IMR-90 (cell line): Measurements from ENCODE around the gene GFRA3. TPM values are rescaled to one million over a fixed set of nuclear protein-coding genes. Genes with fewer than 3 reads are reported as not detected.

Experiments used
- ATAC-seq: fragments of 200-7000 bp; cut with Tn5 transposase; 2 replicates; pipeline ENCODE4 v1.9.1; 2020; ENCODE audit warnings: low read depth, mild to moderate bottlenecking, moderate library complexity
- BruUV-seq: library from RNA; stranded (reverse); fragments of 400-500 nt; replicated peaks from 2 replicates; lab custom pipeline; 2021; lab: Mats Ljungman, UMichigan
- CTCF ChIA-PET: fragments of 300-600 bp; formaldehyde crosslinking; extraction: SDS; loops from one replicate; lab custom pipeline; 2021; ENCODE audit warnings: antibody characterized with exemption; lab: Yijun Ruan, JAX
- POLR2A ChIA-PET: fragments of 300-600 bp; sonication (Branson Sonifier 250); formaldehyde crosslinking; loops from one replicate; lab custom pipeline; 2022; ENCODE audit warnings: antibody characterized with exemption; ENCODE audit not compliant: unreplicated experiment; lab: Charles Lee
- DNase-seq: peaks from one replicate; pipeline ENCODE4 v3.0.0; 2013
- H2AFZ ChIP-seq: replicated peaks from 2 replicates; pipeline ENCODE3; 2013; ENCODE audit warnings: low read length, mild to moderate bottlenecking; ENCODE audit not compliant: poor library complexity
- H2AK5ac ChIP-seq: 2 replicates; pipeline ENCODE4 v1.6.1; 2013; ENCODE audit warnings: low read depth, low read length, inconsistent platforms
- H2AK9ac ChIP-seq: replicated peaks from 2 replicates; pipeline ENCODE3; 2013; ENCODE audit warnings: mild to moderate bottlenecking, low read depth, low read length, moderate library complexity; ENCODE audit not compliant: poor library complexity
- H2BK120ac ChIP-seq: 2 replicates; pipeline ENCODE4 v1.6.1; 2013; ENCODE audit warnings: low read depth, low read length, inconsistent platforms
- H2BK15ac ChIP-seq: 3 replicates; pipeline ENCODE4 v1.6.1; 2013; ENCODE audit warnings: low read depth, low read length, inconsistent platforms
- H2BK20ac ChIP-seq: 2 replicates; pipeline ENCODE4 v1.6.1; 2013; ENCODE audit warnings: low read depth, mild to moderate bottlenecking, inconsistent platforms, low read length, moderate library complexity
- H2BK5ac ChIP-seq: 2 replicates; pipeline ENCODE4 v1.6.1; 2013; ENCODE audit warnings: mild to moderate bottlenecking, low read depth, low read length, inconsistent platforms; ENCODE audit not compliant: poor library complexity, severe bottlenecking
- H3K14ac ChIP-seq: replicated peaks from 2 replicates; pipeline ENCODE4 v1.6.1; 2013; ENCODE audit warnings: low read depth, low read length, inconsistent platforms
- H3K18ac ChIP-seq: 2 replicates; pipeline ENCODE4 v1.6.1; 2013; ENCODE audit warnings: low read depth, low read length, control low read depth
- H3K23ac ChIP-seq: 2 replicates; pipeline ENCODE4 v1.6.1; 2013; ENCODE audit warnings: low read depth, low read length, inconsistent platforms
- H3K27ac ChIP-seq: 2 replicates; pipeline ENCODE4 v1.5.1; 2013; ENCODE audit warnings: mild to moderate bottlenecking, control low read depth, low read length; ENCODE audit not compliant: insufficient read depth
- H3K27me3 ChIP-seq: 2 replicates; pipeline ENCODE4 v1.6.1; 2013; ENCODE audit warnings: low read length; ENCODE audit not compliant: control insufficient read depth, insufficient read depth
- H3K36me3 ChIP-seq: 2 replicates; pipeline ENCODE4 v1.6.1; 2013; ENCODE audit warnings: low read length, mixed read lengths; ENCODE audit not compliant: control insufficient read depth, insufficient read depth
- H3K4ac ChIP-seq: 2 replicates; pipeline ENCODE4 v1.6.1; 2013; ENCODE audit warnings: low read depth, low read length, inconsistent platforms
- H3K4me1 ChIP-seq: 2 replicates; pipeline ENCODE4 v1.6.1; 2013; ENCODE audit warnings: low read length, mixed read lengths; ENCODE audit not compliant: control insufficient read depth, insufficient read depth
- H3K4me2 ChIP-seq: 2 replicates; pipeline ENCODE4 v1.6.1; 2013; ENCODE audit warnings: low read depth, mild to moderate bottlenecking, control low read depth, low read length, moderate library complexity
- H3K4me3 ChIP-seq: 2 replicates; pipeline ENCODE4 v1.5.1; 2013; ENCODE audit warnings: low read depth, mild to moderate bottlenecking, control low read depth, low read length, moderate library complexity; ENCODE audit not compliant: insufficient read depth
- H3K56ac ChIP-seq: 2 replicates; pipeline ENCODE4 v1.6.1; 2013; ENCODE audit warnings: low read length, inconsistent platforms; ENCODE audit not compliant: insufficient read depth; ENCODE audit errors: extremely low read depth
- H3K79me1 ChIP-seq, 2 experiments: 2 replicates each; pipeline ENCODE4 v1.6.1; 2013; ENCODE audit warnings: low read length in 2 of 2, inconsistent platforms in 1 of 2, low read depth in 1 of 2
- H3K9ac ChIP-seq: 2 replicates; pipeline ENCODE4 v1.6.1; 2013; ENCODE audit warnings: low read depth, low read length, control low read depth
- H3K9me1 ChIP-seq: 2 replicates; pipeline ENCODE4 v1.6.1; 2013; ENCODE audit warnings: low read length, inconsistent platforms; ENCODE audit not compliant: insufficient read depth
- H3K9me3 ChIP-seq: 2 replicates; pipeline ENCODE4 v1.6.1; 2013; ENCODE audit warnings: low read length; ENCODE audit not compliant: control insufficient read depth, insufficient read depth
- H4K20me1 ChIP-seq: 2 replicates; pipeline ENCODE4 v1.6.1; 2013; ENCODE audit warnings: low read length, inconsistent platforms; ENCODE audit not compliant: insufficient read depth
- H4K5ac ChIP-seq: 2 replicates; pipeline ENCODE4 v1.6.1; 2013; ENCODE audit warnings: mild to moderate bottlenecking, low read depth, low read length, control low read depth
- H4K8ac ChIP-seq, 2 experiments: 2 replicates each; pipeline ENCODE4 v1.6.1; 2013; ENCODE audit warnings: low read depth in 2 of 2, low read length in 2 of 2, control low read depth in 1 of 2, inconsistent platforms in 1 of 2
- H4K91ac ChIP-seq: 2 replicates; pipeline ENCODE4 v1.6.1; 2013; ENCODE audit warnings: low read depth, low read length, inconsistent platforms; ENCODE audit not compliant: insufficient read depth
- BHLHE40 ChIP-seq: fragments of 150-350 bp; IDR thresholded peaks from 2 replicates; pipeline ENCODE4 v1.6.1; 2016; ENCODE audit warnings: mild to moderate bottlenecking, low read depth, low read length
- CEBPB ChIP-seq: IDR thresholded peaks from 2 replicates; pipeline ENCODE4 v1.6.1; 2012; ENCODE audit warnings: low read depth, low read length, improper control_type of control experiment
- CHD1 ChIP-seq: IDR thresholded peaks from 2 replicates; pipeline ENCODE4 v1.6.1; 2012; ENCODE audit warnings: low read depth, low read length, improper control_type of control experiment
- CTCF ChIP-seq: conservative IDR thresholded peaks from 2 replicates; pipeline ENCODE4 v1.5.1; 2012; ENCODE audit warnings: mild to moderate bottlenecking, low read depth, low read length, improper control_type of control experiment
- ELK1 ChIP-seq: fragments of 150-350 bp; IDR thresholded peaks from 2 replicates; pipeline ENCODE4 v1.6.1; 2016; ENCODE audit warnings: low read depth, mild to moderate bottlenecking, low read length, moderate library complexity, borderline replicate concordance
- FOS ChIP-seq: fragments of 150-350 bp; IDR thresholded peaks from 2 replicates; pipeline ENCODE4 v1.6.1; 2016; ENCODE audit warnings: low read depth, low read length
- MAFK ChIP-seq: IDR thresholded peaks from 2 replicates; pipeline ENCODE4 v1.6.1; 2012; ENCODE audit warnings: low read depth, low read length, improper control_type of control experiment
- MAZ ChIP-seq: IDR thresholded peaks from 2 replicates; pipeline ENCODE4 v1.6.1; 2012; ENCODE audit warnings: low read depth, mild to moderate bottlenecking, low read length, improper control_type of control experiment, moderate library complexity, borderline replicate concordance
- MXI1 ChIP-seq: IDR thresholded peaks from 2 replicates; pipeline ENCODE4 v1.6.1; 2012; ENCODE audit warnings: low read depth, mild to moderate bottlenecking, low read length, moderate library complexity, borderline replicate concordance
- NFE2L2 ChIP-seq: fragments of 150-350 bp; IDR thresholded peaks from 2 replicates; pipeline ENCODE4 v1.6.1; 2016; ENCODE audit warnings: low read depth, mild to moderate bottlenecking, low read length
- POLR2A ChIP-seq: IDR thresholded peaks from 2 replicates; pipeline ENCODE4 v1.6.1; 2012; ENCODE audit warnings: mild to moderate bottlenecking, low read depth, low read length
- RAD21 ChIP-seq: IDR thresholded peaks from 2 replicates; pipeline ENCODE4 v1.6.1; 2012; ENCODE audit warnings: low read length, improper control_type of control experiment
- RCOR1 ChIP-seq: IDR thresholded peaks from 2 replicates; pipeline ENCODE4 v1.6.1; 2012; ENCODE audit warnings: mild to moderate bottlenecking, low read length, improper control_type of control experiment; ENCODE audit not compliant: insufficient replicate concordance
- RFX5 ChIP-seq: IDR thresholded peaks from 2 replicates; pipeline ENCODE4 v1.8.0; 2012; ENCODE audit warnings: low read depth, mild to moderate bottlenecking, low read length, moderate library complexity
- SMC3 ChIP-seq: fragments of 150-350 bp; IDR thresholded peaks from 2 replicates; pipeline ENCODE4 v1.6.1; 2016; ENCODE audit warnings: low read depth, mild to moderate bottlenecking, antibody characterized with exemption, low read length, moderate library complexity
- USF2 ChIP-seq: fragments of 150-350 bp; IDR thresholded peaks from 2 replicates; pipeline ENCODE4 v1.6.1; 2017; ENCODE audit warnings: mild to moderate bottlenecking, antibody characterized with exemption, low read length, low read depth
- whole genome bisulfite sequencing, 2 experiments: methylation state at CpG; one replicate each; pipeline versions ENCODE4 v1.1.5 to v1.1.7; 2013; ENCODE audit warnings: missing lambda C conversion rate in 2 of 2; ENCODE audit not compliant: insufficient read length in 1 of 2; ENCODE audit errors: extremely low coverage in 2 of 2; 5-methylcytosine and 5-hydroxymethylcytosine counted together
- dilution Hi-C: fragments of 300-500 bp; cut with HindIII; formaldehyde crosslinking; loops from one replicate; pipeline ENCODE4 v1.14.3; 2018; ENCODE audit warnings: low sequenced_read_pairs; ENCODE audit not compliant: unreplicated experiment
- in situ Hi-C: fragments of 300-500 bp; cut with MboI; formaldehyde crosslinking; loops from 3 replicates; pipeline ENCODE4 v1.14.3; 2019; ENCODE audit warnings: low sequenced_read_pairs, inconsistent platforms, mixed read lengths
- intact Hi-C: fragments of 100-400 bp; cut with micrococcal nuclease; formaldehyde crosslinking; loops from 2 replicates; pipeline ENCODE4 v1.10.0; 2022
- polyA plus RNA-seq, 3 experiments: library from polyadenylated mRNA; depleted of rRNA; stranded (reverse); fragments of >200 nt; gene quantifications; 2 replicates each; pipeline ENCODE4 v1.2.3, GENCODE V29; 2012; ENCODE audit warnings: low replicate concordance in 1 of 3
- total RNA-seq: library from RNA; depleted of rRNA; stranded (reverse); fragments of >200 nt; gene quantifications from 2 replicates; pipeline ENCODE4 v1.2.3, GENCODE V29; 2012

The GFRA3 gene
- total and polyA plus RNA-seq, 2 of the 4 experiments (the other 2 are of a cell fraction): not detected

GRCh38 chr5:138240650-138241385, 33.6 kb downstream of the GFRA3 start:
- ChIA-PET CTCF (no interaction called here), POLR2A (no interaction called here)
- Histone ChIP-seq H3K23ac (no peak overlapping the region; the same call in 1 of the 2 replicates), H3K4me2 (no peak overlapping the region), H3K9me1 (no peaks in the 10 kb centered on the region), H3K14ac (no peak overlapping the region), H3K9me3 (no peaks in the 10 kb centered on the region), H4K20me1 (no peaks in the 10 kb centered on the region), H2BK5ac (no peak overlapping the region), H3K27ac (no peak overlapping the region), H3K4me1 (no peaks in the 10 kb centered on the region; the same call in 1 of the 2 replicates), H4K91ac (no peak overlapping the region), H2AFZ (peak overlapping the region; percentile 27), H3K79me1 (no peaks in the 10 kb centered on the region), H3K27me3 (peaks cover 46% of the 10 kb centered on the region), H3K56ac (no peak overlapping the region), H2AK5ac (no peak overlapping the region), H2BK15ac (no peak overlapping the region), H3K4me3 (no peak overlapping the region), H3K18ac (no peak overlapping the region), H4K8ac (no peak overlapping the region), H3K9ac (no peak overlapping the region), H2AK9ac (no peak overlapping the region), H3K36me3 (no peaks in the 10 kb centered on the region), H2BK20ac (no peak overlapping the region), H3K4ac (no peak overlapping the region), H4K5ac (no peak overlapping the region), H2BK120ac (no peak overlapping the region)
- DNase-seq (no peak), ATAC-seq (no peak)
- intact Hi-C loops: loop anchor here (5.0 kb wide), 1 partner anchor 41 kb away; no protein-coding TSS in a partner anchor
- dilution Hi-C loops: no loop called here
- no TSS peak for BruUV-seq
- no CpG with 5 or more reads among the region's 3 CpGs for WGBS, 2 experiments
- no peak for TF ChIP-seq RCOR1
- TF ChIP-seq USF2: no peak
- no peak for TF ChIP-seq RFX5
- TF ChIP-seq MXI1: no peak
- no peak for TF ChIP-seq ELK1
- TF ChIP-seq SMC3: no peak
- no peak for TF ChIP-seq MAZ
- no peak for TF ChIP-seq MAFK
- TF ChIP-seq CTCF: no peak
- no peak for TF ChIP-seq POLR2A
- no peak for TF ChIP-seq FOS
- no peak for TF ChIP-seq BHLHE40
- TF ChIP-seq CEBPB: no peak
- TF ChIP-seq RAD21: no peak
- TF ChIP-seq NFE2L2: no peak
- TF ChIP-seq CHD1: no peak
- in situ Hi-C loops: no loop called here
